HepG2 (cell line): ENCODE results near the gene RNF126. TPM values are rescaled to one million over a fixed set of nuclear protein-coding genes. Genes with fewer than 3 reads are reported as not detected.
A peak's percentile ranks its signal among the peaks of the same experiment; 100 is the strongest.

ENCODE experiments used
- ATF7 ChIP-seq, 2 experiments: fragments of 450-650 bp in 1 of 2; sonication (generic) in 1 of 2; formaldehyde crosslinking in 1 of 2; IDR thresholded peaks; 2 replicates each; pipeline versions ENCODE4 v1.4.0 to v1.6.1; 2016 to 2020; ENCODE audit warnings: antibody characterized with exemption in 1 of 2, mild to moderate bottlenecking in 1 of 2, missing genetic modification reagents in 1 of 2
- KMT2B ChIP-seq: IDR thresholded peaks from 2 replicates; pipeline ENCODE4 v1.6.1; 2016; ENCODE audit warnings: missing genetic modification reagents, missing compliant biosample characterization
- MAZ ChIP-seq, 2 experiments: sonication (generic) in 1 of 2; formaldehyde crosslinking in 1 of 2; IDR thresholded peaks; 2 replicates each; pipeline versions ENCODE4 v1.5.0 to v1.6.1; 2012 to 2020; ENCODE audit warnings: low read depth in 2 of 2, mild to moderate bottlenecking in 2 of 2, borderline replicate concordance in 1 of 2, improper control_type of control experiment in 1 of 2, low read length in 1 of 2, missing genetic modification reagents in 1 of 2, moderate library complexity in 1 of 2
- NR2F1 ChIP-seq, 2 experiments: fragments of 450-650 bp in 1 of 2; formaldehyde crosslinking in 1 of 2; IDR thresholded peaks; 2 replicates each; pipeline versions ENCODE4 v1.5.0 to v1.6.1; 2016 to 2020; ENCODE audit warnings: mild to moderate bottlenecking in 1 of 2, missing compliant biosample characterization in 1 of 2, missing genetic modification reagents in 1 of 2, moderate library complexity in 1 of 2
- RAD21 ChIP-seq: fragments of 450-650 bp; formaldehyde crosslinking; IDR thresholded peaks from 2 replicates; pipeline ENCODE4 v1.5.0; 2020; ENCODE audit warnings: mild to moderate bottlenecking
- TSC22D2 ChIP-seq: sonication (generic); formaldehyde crosslinking; IDR thresholded peaks from 2 replicates; pipeline ENCODE4 v1.5.1; 2020; ENCODE audit warnings: missing genetic modification reagents, mild to moderate bottlenecking, borderline replicate concordance
- ZBTB26 ChIP-seq: IDR thresholded peaks from 2 replicates; pipeline ENCODE4 v1.6.1; 2016; ENCODE audit warnings: missing compliant biosample characterization, missing genetic modification reagents, borderline replicate concordance
- ZNF280B ChIP-seq: sonication (generic); formaldehyde crosslinking; IDR thresholded peaks from 2 replicates; pipeline ENCODE4 v1.5.0; 2020; ENCODE audit warnings: missing genetic modification reagents, mild to moderate bottlenecking, borderline replicate concordance
- ZNF724P ChIP-seq: sonication (generic); formaldehyde crosslinking; IDR thresholded peaks from 2 replicates; pipeline ENCODE4 v1.8.0; 2022; ENCODE audit warnings: missing genetic modification reagents, borderline replicate concordance
- ZNF768 ChIP-seq: sonication (generic); formaldehyde crosslinking; IDR thresholded peaks from 2 replicates; pipeline ENCODE4 v1.4.0; 2020; ENCODE audit warnings: missing genetic modification reagents
- ZNF883 ChIP-seq: sonication (generic); formaldehyde crosslinking; IDR thresholded peaks from 2 replicates; pipeline ENCODE4 v1.5.1; 2020; ENCODE audit warnings: mild to moderate bottlenecking, missing genetic modification reagents; ENCODE audit errors: not compliant biosample characterization
- polyA plus RNA-seq, 8 experiments: library from polyadenylated mRNA; depleted of rRNA in 3 of 8; stranded (reverse) in 7 of 8; unstranded in 1 of 8; fragments of >200 nt; fragmentation: Illumina TruSeq in 4 of 8; extraction: Trizol in 4 of 8; gene quantifications; 2 replicates each; pipeline versions ENCODE4 v1.2.1 to v1.2.3, GENCODE V29; 2011 to 2016; ENCODE audit warnings: low read depth in 4 of 8, missing spikeins in 1 of 8, mixed read lengths in 1 of 8; ENCODE audit not compliant: insufficient read depth in 1 of 8
- total RNA-seq, 5 experiments: library from RNA; depleted of rRNA; stranded (reverse); fragments of >200 nt; fragmentation: Illumina TruSeq; extraction: Trizol; gene quantifications; 2 replicates each; pipeline ENCODE4 v1.2.3, GENCODE V29; 2016; ENCODE audit warnings: low read depth in 1 of 5
- TF ChIP-seq, protein P1 (sequence below): conservative IDR thresholded peaks from 2 replicates; pipeline ENCODE4 v1.6.1; 2018; ENCODE audit warnings: missing genetic modification reagents
- TF ChIP-seq, protein P2 (sequence below), 2 experiments: fragments of 450-650 bp in 1 of 2; sonication (generic) in 1 of 2; formaldehyde crosslinking in 1 of 2; IDR thresholded peaks; 2 replicates each; pipeline versions ENCODE4 v1.6.1 to v1.8.0; 2016 to 2022; ENCODE audit warnings: antibody characterized with exemption in 1 of 2, mild to moderate bottlenecking in 1 of 2, missing genetic modification reagents in 1 of 2

RNF126 gene
- total and polyA plus RNA-seq, 2 of the 13 experiments (the other 11 are each of a cell fraction or from before 2014, with no cell fraction given): 23.2 to 34.0 TPM

DNA sequence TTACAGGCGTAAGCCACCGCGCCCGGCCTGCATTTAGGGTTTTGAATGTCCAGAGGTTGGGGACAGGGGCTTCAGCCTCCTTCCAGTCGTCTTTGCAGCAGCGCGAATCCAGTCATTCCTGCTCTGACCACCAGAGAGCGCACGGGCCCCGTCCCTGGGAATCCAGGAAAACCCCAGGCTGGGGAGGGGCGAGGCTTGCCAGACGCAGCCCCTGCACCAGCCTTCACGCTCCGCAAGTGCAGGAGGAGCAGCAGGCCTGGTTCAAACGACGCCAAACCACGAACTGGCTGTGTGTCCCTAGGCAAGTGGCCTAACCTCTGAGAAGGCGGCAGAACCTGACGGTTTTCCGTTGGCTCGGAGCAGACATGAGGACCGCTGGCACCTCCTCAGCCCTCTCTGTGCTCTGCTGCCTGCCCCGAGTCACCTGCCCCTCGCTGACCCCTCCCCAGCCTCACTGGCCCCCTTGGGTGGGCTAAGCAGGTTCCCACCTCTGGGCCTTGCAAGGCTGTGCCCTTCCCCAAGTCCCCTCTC is 2.0 kb upstream of the RNF126 start (continued):
- TF ChIP-seq ZNF280B: peak; percentile 82; the same call in 1 of the 2 replicates
- peak; percentile 15; the same call in 1 of the 2 replicates for TF ChIP-seq ZNF724P (CRISPR knock-in tag)
- no peak for TF ChIP-seq ATF7 (IDR thresholded peaks at IDR 0.05)
- TF ChIP-seq ATF7 (CRISPR knock-in tag; IDR thresholded peaks at IDR 0.05): no peak
- TF ChIP-seq, protein P1, sequence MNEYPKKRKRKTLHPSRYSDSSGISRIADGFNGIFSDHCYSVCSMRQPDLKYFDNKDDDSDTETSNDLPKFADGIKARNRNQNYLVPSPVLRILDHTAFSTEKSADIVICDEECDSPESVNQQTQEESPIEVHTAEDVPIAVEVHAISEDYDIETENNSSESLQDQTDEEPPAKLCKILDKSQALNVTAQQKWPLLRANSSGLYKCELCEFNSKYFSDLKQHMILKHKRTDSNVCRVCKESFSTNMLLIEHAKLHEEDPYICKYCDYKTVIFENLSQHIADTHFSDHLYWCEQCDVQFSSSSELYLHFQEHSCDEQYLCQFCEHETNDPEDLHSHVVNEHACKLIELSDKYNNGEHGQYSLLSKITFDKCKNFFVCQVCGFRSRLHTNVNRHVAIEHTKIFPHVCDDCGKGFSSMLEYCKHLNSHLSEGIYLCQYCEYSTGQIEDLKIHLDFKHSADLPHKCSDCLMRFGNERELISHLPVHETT: peak; percentile 74; the same call in 1 of the 2 replicates
- no peak for TF ChIP-seq ZBTB26 (CRISPR knock-in tag)
- TF ChIP-seq KMT2B: no peak
- TF ChIP-seq ZNF883 (CRISPR knock-in tag): peak; percentile 57
- TF ChIP-seq ZNF768 (CRISPR knock-in tag): peak; percentile 77
- TF ChIP-seq TSC22D2: peak; percentile 74; the same call in 1 of the 2 replicates
- TF ChIP-seq, protein P2, sequence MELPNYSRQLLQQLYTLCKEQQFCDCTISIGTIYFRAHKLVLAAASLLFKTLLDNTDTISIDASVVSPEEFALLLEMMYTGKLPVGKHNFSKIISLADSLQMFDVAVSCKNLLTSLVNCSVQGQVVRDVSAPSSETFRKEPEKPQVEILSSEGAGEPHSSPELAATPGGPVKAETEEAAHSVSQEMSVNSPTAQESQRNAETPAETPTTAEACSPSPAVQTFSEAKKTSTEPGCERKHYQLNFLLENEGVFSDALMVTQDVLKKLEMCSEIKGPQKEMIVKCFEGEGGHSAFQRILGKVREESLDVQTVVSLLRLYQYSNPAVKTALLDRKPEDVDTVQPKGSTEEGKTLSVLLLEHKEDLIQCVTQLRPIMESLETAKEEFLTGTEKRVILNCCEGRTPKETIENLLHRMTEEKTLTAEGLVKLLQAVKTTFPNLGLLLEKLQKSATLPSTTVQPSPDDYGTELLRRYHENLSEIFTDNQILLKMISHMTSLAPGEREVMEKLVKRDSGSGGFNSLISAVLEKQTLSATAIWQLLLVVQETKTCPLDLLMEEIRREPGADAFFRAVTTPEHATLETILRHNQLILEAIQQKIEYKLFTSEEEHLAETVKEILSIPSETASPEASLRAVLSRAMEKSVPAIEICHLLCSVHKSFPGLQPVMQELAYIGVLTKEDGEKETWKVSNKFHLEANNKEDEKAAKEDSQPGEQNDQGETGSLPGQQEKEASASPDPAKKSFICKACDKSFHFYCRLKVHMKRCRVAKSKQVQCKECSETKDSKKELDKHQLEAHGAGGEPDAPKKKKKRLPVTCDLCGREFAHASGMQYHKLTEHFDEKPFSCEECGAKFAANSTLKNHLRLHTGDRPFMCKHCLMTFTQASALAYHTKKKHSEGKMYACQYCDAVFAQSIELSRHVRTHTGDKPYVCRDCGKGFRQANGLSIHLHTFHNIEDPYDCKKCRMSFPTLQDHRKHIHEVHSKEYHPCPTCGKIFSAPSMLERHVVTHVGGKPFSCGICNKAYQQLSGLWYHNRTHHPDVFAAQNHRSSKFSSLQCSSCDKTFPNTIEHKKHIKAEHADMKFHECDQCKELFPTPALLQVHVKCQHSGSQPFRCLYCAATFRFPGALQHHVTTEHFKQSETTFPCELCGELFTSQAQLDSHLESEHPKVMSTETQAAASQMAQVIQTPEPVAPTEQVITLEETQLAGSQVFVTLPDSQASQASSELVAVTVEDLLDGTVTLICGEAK (IDR thresholded peaks at IDR 0.05): no peak
- TF ChIP-seq, protein P2 (CRISPR knock-in tag; IDR thresholded peaks at IDR 0.05): peak; percentile 72
- TF ChIP-seq MAZ (IDR thresholded peaks at IDR 0.05; ENCODE audit: borderline replicate concordance, low read depth, low read length): peak; percentile 69; the same call in 1 of the 2 replicates
- TF ChIP-seq MAZ (CRISPR knock-in tag; IDR thresholded peaks at IDR 0.05; ENCODE audit: low read depth): peak; percentile 81
- TF ChIP-seq RAD21 (CRISPR knock-in tag): peak; percentile 99
- TF ChIP-seq NR2F1 (CRISPR knock-in tag; IDR thresholded peaks at IDR 0.05): 0 out of 4 replicates have a peak, but pooled peaks of 1 of the 2 experiments have one; percentile 6
